Coronary artery (tissue), 2 donors: ENCODE data around the gene TRIM4.

Source experiments
- DNase-seq: peaks from one replicate; pipeline ENCODE4 v3.0.0-alpha.2; 2017; ENCODE audit warnings: low spot score
- H3K27ac ChIP-seq, 2 donors: fragments of 200-600 bp; sonication (generic); one replicate each; pipeline ENCODE4 v1.5.1; 2016 to 2019
- H3K4me3 ChIP-seq: fragments of 200-600 bp; sonication (generic); 2 replicates; pipeline ENCODE4 v1.5.1; 2016; ENCODE audit warnings: mild to moderate bottlenecking, moderate library complexity
- TF ChIP-seq, protein P1 (sequence below): fragments of 200-600 bp; sonication (generic); IDR thresholded peaks from one replicate; pipeline ENCODE4 v1.5.1; 2019; ENCODE audit warnings: antibody characterized with exemption

Gene TRIM4

DNA sequence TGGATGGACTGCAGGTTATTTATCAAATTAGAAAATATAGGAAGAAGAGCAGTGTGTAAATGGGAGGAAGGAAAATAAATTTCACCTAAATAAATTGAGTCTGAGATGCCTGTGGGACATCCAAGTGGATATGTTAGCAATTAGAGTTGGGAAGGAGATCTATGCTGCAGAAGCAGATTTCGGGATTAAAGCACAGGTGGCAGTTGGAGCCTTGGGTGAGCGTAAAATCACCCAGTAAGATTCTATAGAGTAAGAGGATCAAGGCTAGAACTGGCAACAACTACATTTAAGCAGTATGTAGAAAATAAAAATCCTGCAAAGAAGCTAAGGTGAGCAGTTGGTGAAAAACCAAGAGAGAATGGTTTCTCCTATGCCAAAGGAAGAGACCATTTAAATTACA lies 8.4 kb downstream of the TRIM4 start:
- DNase-seq, result no peak
- H3K4me3 ChIP-seq, result no peak overlapping the region
- H3K27ac ChIP-seq, result no peak overlapping the region
- TF ChIP-seq, protein P1, sequence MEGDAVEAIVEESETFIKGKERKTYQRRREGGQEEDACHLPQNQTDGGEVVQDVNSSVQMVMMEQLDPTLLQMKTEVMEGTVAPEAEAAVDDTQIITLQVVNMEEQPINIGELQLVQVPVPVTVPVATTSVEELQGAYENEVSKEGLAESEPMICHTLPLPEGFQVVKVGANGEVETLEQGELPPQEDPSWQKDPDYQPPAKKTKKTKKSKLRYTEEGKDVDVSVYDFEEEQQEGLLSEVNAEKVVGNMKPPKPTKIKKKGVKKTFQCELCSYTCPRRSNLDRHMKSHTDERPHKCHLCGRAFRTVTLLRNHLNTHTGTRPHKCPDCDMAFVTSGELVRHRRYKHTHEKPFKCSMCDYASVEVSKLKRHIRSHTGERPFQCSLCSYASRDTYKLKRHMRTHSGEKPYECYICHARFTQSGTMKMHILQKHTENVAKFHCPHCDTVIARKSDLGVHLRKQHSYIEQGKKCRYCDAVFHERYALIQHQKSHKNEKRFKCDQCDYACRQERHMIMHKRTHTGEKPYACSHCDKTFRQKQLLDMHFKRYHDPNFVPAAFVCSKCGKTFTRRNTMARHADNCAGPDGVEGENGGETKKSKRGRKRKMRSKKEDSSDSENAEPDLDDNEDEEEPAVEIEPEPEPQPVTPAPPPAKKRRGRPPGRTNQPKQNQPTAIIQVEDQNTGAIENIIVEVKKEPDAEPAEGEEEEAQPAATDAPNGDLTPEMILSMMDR, result no peak

DNA sequence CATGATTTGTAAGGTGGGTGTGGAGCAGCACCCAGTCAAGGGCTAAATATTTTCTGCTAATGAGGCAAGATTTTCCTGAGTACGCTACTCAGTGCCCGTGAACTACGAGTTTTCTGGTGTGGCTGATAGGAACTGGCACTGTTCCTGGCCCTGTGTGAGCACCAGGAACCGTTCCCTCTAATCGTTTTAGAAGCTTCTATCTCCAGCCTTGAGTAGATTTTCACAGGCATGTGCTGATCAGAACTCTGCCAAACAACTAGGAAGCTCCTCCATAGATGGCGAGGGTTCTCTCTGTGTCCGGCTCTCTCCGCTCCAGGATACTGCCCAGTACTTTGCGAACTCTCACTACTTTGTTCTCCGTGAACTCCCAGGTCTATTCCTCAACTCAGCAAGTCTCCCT lies 17.7 kb downstream of the TRIM4 start:
- no peak for DNase-seq

DNA sequence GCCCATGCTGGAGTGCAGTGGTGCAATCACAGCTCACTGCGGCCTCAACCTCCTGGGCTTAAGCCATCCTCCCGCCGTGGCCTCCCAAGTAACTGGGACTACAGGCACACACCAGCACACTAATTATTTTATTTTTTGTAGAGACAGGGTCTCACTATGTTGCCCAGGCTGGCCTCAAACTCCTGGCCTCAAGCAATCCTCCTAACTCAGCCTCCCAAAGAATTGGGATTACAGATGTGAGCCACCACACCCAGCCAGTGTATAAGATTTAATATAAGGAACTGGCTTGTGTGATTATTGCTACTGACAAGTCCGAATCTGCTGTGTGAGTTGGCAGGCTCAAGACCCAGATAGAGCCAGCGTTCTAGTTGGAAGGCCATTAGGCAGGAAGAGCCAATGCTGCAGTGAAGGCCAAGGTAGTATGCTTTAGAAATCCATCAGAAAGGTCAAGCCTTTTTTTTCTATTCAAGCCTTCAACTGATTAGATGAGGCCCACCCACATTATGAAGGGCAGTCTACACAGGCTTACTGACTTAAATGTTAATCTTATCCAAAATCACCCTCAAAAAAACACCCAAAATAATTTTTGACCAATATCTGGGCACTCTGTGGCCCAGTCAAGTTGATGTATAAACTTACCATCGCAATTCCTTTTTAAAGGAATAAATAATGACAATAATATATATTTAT lies 19.4 kb downstream of the TRIM4 start:
- Histone ChIP-seq H3K4me3 (no peak overlapping the region), H3K27ac (no peak overlapping the region)
- no peak for DNase-seq
- TF ChIP-seq, protein P1, result no peak

More for the DNA sequence above, 17.7 kb downstream of the TRIM4 start:
- no peak overlapping the region for H3K4me3 ChIP-seq
- TF ChIP-seq, protein P1, result no peak
- H3K27ac ChIP-seq, result no peak overlapping the region

DNA sequence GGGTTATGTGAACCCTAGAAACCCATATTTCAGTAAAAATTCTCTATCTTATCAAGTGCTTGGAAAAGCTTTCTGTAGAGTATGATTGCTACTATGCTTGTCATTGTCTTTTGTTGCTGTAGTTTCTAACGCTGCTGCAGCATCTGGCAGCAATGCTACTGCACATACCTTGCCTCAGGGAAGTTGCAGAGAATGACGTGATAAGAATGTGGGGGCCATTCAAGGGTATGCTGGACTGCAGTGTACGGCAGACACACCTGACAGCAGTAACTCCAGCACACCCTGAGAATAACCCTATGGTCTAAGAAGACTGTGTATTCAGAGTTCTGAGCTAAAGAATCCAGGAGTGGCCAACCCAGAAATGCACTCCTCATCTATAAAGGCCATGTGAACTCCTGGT lies 20.5 kb downstream of the TRIM4 start:
- Histone ChIP-seq H3K27ac (no peak overlapping the region), H3K4me3 (no peak overlapping the region)
- TF ChIP-seq, protein P1, result no peak
- DNase-seq, result no peak

DNA sequence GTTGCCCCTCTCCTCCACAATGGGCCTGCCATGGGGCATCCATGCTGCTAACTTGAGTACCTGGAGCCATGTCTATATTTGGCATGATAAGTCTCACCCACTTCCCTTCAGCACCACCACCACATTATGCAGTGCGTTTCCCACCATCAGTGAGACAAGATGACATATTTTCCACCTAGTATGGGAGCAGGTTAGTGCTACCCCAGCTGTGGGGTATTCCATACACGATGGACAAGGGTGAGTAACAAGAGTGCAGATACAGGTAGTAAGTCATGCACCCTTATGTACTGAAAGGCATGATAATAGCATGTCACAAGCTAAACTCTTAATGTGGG lies 21.3 kb downstream of the TRIM4 start:
- no peak for DNase-seq
- H3K4me3 ChIP-seq, result no peak overlapping the region
- no peak overlapping the region for H3K27ac ChIP-seq
- TF ChIP-seq, protein P1, result no peak

DNA sequence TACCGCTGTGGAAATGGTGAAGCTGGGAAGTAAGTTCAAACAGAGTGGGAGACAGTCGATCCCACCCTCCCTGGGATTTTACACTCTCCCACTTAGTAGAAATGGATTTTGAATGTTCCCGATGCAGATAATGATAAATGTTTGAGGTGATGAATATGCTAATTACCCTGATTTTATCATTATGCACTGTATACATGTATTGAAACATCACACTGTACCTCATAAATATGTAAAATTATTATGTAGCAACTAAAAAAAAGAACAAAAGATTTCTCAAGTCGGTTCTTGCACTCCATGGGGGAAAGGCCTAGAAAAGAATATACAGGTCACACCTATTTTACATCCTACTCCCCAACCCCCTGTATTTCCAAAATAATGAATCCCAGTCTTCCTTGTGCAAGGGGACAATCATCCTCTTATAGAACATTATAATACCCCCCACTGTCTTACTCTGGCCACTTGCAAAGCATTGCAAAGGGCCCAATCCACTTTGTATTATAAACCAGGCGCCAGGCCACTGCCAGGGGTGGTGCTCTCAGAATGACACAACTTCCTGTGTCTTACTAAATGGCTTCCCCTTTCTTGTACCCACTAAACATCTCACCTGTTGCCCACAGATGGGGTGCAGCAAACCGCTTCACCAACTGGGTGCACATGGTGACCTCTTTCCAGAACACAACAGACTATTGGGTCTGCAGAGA lies 21.9 kb downstream of the TRIM4 start:
- no peak overlapping the region for H3K27ac ChIP-seq
- no peak overlapping the region for H3K4me3 ChIP-seq
- DNase-seq, result no peak
- TF ChIP-seq, protein P1, result no peak

DNA sequence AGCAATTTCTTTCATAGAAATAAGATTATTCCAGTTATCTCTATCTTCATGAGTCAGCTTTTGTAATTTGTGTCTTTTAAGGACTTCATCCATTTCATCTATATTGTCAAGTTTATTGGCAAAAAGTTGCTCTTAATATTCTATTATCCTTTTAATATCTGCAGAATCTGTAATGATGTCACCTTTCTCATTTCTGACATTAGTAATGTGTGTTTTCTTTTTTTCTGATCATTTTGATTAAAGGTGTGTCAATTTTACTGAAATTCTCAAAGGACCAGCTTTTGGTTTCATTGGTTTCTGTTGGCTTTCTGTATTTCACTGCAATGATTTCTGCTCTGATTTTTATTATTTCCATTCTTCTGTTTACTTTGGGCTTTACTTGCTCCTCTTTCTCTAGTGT lies 24.6 kb downstream of the TRIM4 start:
- TF ChIP-seq, protein P1, result no peak
- DNase-seq, result no peak
- H3K27ac ChIP-seq, result no peak overlapping the region
- no peak overlapping the region for H3K4me3 ChIP-seq
